H1 (cell line): ENCODE measurements around the gene FAM171A1. TPM values are rescaled to one million over a fixed set of nuclear protein-coding genes. Genes with fewer than 3 reads are reported as not detected.

ENCODE experiments used
- CTCF ChIA-PET: fragments of 300-600 bp; sonication (Branson Sonifier 250); formaldehyde crosslinking; loops from one replicate; lab custom pipeline; 2021; ENCODE audit not compliant: partially characterized antibody; lab: Charles Lee
- POLR2A ChIA-PET: fragments of 300-600 bp; sonication (Branson Sonifier 250); formaldehyde crosslinking; loops from one replicate; lab custom pipeline; 2021; ENCODE audit warnings: inconsistent platforms; ENCODE audit not compliant: partially characterized antibody; lab: Charles Lee
- DNase-seq, 2 experiments: peaks; one replicate each; pipeline versions ENCODE4 v3.0.0 to v3.0.0-alpha.2; 2010 to 2022; ENCODE audit warnings: low spot score in 2 of 2, low read depth in 1 of 2, mixed read lengths in 1 of 2
- FAIRE-seq: peaks from 2 replicates; lab custom pipeline; 2011; peaks lifted over from hg19 to GRCh38; lab: Jason Lieb, UNC
- H2AFZ ChIP-seq: 2 replicates; pipeline ENCODE4 v1.8.1; 2012; ENCODE audit warnings: low read length, inconsistent platforms
- H2AK5ac ChIP-seq: 2 replicates; pipeline ENCODE4 v1.6.1; 2013; ENCODE audit warnings: low read depth, low read length
- H2BK120ac ChIP-seq: replicated peaks from 2 replicates; pipeline ENCODE3; 2013; ENCODE audit warnings: low read depth, low read length, inconsistent platforms
- H2BK12ac ChIP-seq: 2 replicates; pipeline ENCODE4 v1.6.1; 2013; ENCODE audit warnings: low read depth, low read length
- H2BK15ac ChIP-seq: 2 replicates; pipeline ENCODE4 v1.6.1; 2013; ENCODE audit warnings: low read length
- H2BK20ac ChIP-seq: 2 replicates; pipeline ENCODE4 v1.6.1; 2013; ENCODE audit warnings: low read length
- H2BK5ac ChIP-seq: 2 replicates; pipeline ENCODE4 v1.6.1; 2013; ENCODE audit warnings: low read depth, low read length
- H3K14ac ChIP-seq: 2 replicates; pipeline ENCODE4 v1.6.1; 2013; ENCODE audit warnings: inconsistent platforms; ENCODE audit not compliant: insufficient read length
- H3K18ac ChIP-seq: 2 replicates; pipeline ENCODE4 v1.6.1; 2013; ENCODE audit warnings: low read length; ENCODE audit errors: extremely low read depth
- H3K23ac ChIP-seq: 2 replicates; pipeline ENCODE4 v1.6.1; 2013; ENCODE audit warnings: inconsistent platforms; ENCODE audit not compliant: insufficient read length
- H3K23me2 ChIP-seq: 2 replicates; pipeline ENCODE4 v1.6.1; 2013; ENCODE audit warnings: low read depth, low read length
- H3K27ac ChIP-seq: 2 replicates; pipeline ENCODE4 v1.6.1; 2011; ENCODE audit warnings: low read depth, low read length, inconsistent platforms
- H3K27me3 ChIP-seq, 4 experiments: replicated peaks in 1 of 4; 1 replicate in 1 of 4; 2 replicates in 3 of 4; pipeline versions ENCODE4 v1.6.1 to v1.8.1; 2011 to 2013; ENCODE audit warnings: low read length in 3 of 4, mild to moderate bottlenecking in 3 of 4, inconsistent platforms in 2 of 4, mixed read lengths in 2 of 4, moderate library complexity in 1 of 4; ENCODE audit not compliant: control insufficient read depth in 3 of 4, insufficient read depth in 3 of 4; ENCODE audit errors: extremely low read depth in 1 of 4
- H3K36me3 ChIP-seq, 4 experiments: 2 replicates each; pipeline versions ENCODE4 v1.6.1 to v1.8.1; 2011 to 2013; ENCODE audit warnings: mild to moderate bottlenecking in 4 of 4, low read length in 3 of 4, moderate library complexity in 2 of 4, control low read depth in 1 of 4, inconsistent platforms in 1 of 4; ENCODE audit not compliant: insufficient read depth in 4 of 4, control insufficient read depth in 2 of 4
- H3K4ac ChIP-seq: replicated peaks from 2 replicates; pipeline ENCODE3; 2013; ENCODE audit warnings: low read length, low read depth, mixed read lengths, inconsistent platforms; ENCODE audit not compliant: insufficient read length
- H3K4me1 ChIP-seq, 4 experiments: replicated peaks in 1 of 4; 1 replicate in 1 of 4; 2 replicates in 3 of 4; pipeline versions ENCODE4 v1.6.1 to v1.8.1; 2011 to 2013; ENCODE audit warnings: low read length in 3 of 4, inconsistent platforms in 2 of 4, mixed read lengths in 1 of 4; ENCODE audit not compliant: insufficient read depth in 4 of 4, control insufficient read depth in 3 of 4
- H3K4me2 ChIP-seq, 2 experiments: 2 replicates each; pipeline versions ENCODE4 v1.6.1 to v1.8.1; 2011 to 2013; ENCODE audit warnings: low read depth in 2 of 2, low read length in 2 of 2, control low read depth in 1 of 2, inconsistent platforms in 1 of 2, mild to moderate bottlenecking in 1 of 2; ENCODE audit not compliant: insufficient read depth in 1 of 2
- H3K4me3 ChIP-seq, 4 experiments: fragments of 200-600, 300-600 bp in 1 of 4; sonication (generic), shearing (Covaris generic), sonication (Bioruptor Twin) in 1 of 4; 2 replicates each; pipeline versions ENCODE4 v1.5.1 to v1.8.1; 2011 to 2016; ENCODE audit warnings: low read length in 4 of 4, low read depth in 3 of 4, control low read depth in 2 of 4, inconsistent platforms in 2 of 4, mild to moderate bottlenecking in 2 of 4, mixed read lengths in 1 of 4, moderate library complexity in 1 of 4; ENCODE audit not compliant: insufficient read depth in 2 of 4; ENCODE audit errors: extremely low read depth in 1 of 4
- H3K56ac ChIP-seq: replicated peaks from 2 replicates; pipeline ENCODE3; 2013; ENCODE audit warnings: low read depth, mild to moderate bottlenecking, mixed read lengths, low read length, inconsistent platforms; ENCODE audit not compliant: insufficient read length
- H3K79me1 ChIP-seq: 2 replicates; pipeline ENCODE4 v1.6.1; 2013; ENCODE audit warnings: low read depth, low read length, control low read depth
- H3K79me2 ChIP-seq, 2 experiments: 2 replicates each; pipeline versions ENCODE4 v1.6.1 to v1.8.1; 2012 to 2013; ENCODE audit warnings: low read length in 2 of 2, mild to moderate bottlenecking in 2 of 2, inconsistent platforms in 1 of 2; ENCODE audit not compliant: insufficient read depth in 2 of 2, control insufficient read depth in 1 of 2
- H3K9ac ChIP-seq, 4 experiments: replicated peaks in 1 of 4; 1 replicate in 1 of 4; 2 replicates in 3 of 4; pipeline versions ENCODE4 v1.6.1 to v1.8.1; 2011 to 2013; ENCODE audit warnings: low read depth in 3 of 4, low read length in 3 of 4, control low read depth in 2 of 4, mild to moderate bottlenecking in 2 of 4, moderate library complexity in 2 of 4, inconsistent platforms in 1 of 4; ENCODE audit errors: extremely low read depth in 1 of 4
- H3K9me3 ChIP-seq, 2 experiments: 2 replicates each; pipeline versions ENCODE4 v1.6.1 to v1.8.1; 2012 to 2013; ENCODE audit warnings: mild to moderate bottlenecking in 2 of 2, moderate library complexity in 2 of 2, control low read depth in 1 of 2, inconsistent platforms in 1 of 2, low read depth in 1 of 2, low read length in 1 of 2, mixed read lengths in 1 of 2; ENCODE audit not compliant: insufficient read depth in 2 of 2
- H4K20me1 ChIP-seq, 2 experiments: replicated peaks in 1 of 2; 2 replicates each; pipeline versions ENCODE3 to v1.8.1; 2011 to 2013; ENCODE audit warnings: inconsistent platforms in 2 of 2, low read length in 2 of 2, mild to moderate bottlenecking in 1 of 2; ENCODE audit not compliant: insufficient read depth in 2 of 2, control insufficient read depth in 1 of 2
- H4K5ac ChIP-seq: 2 replicates; pipeline ENCODE4 v1.6.1; 2013; ENCODE audit warnings: low read length, low read depth, mixed read lengths, inconsistent platforms; ENCODE audit not compliant: insufficient read length
- H4K8ac ChIP-seq: 2 replicates; pipeline ENCODE4 v1.8.0; 2013; ENCODE audit warnings: mild to moderate bottlenecking, moderate library complexity, low read length, inconsistent platforms; ENCODE audit not compliant: insufficient read depth; ENCODE audit errors: extremely low read depth
- H4K91ac ChIP-seq: replicated peaks from 2 replicates; pipeline ENCODE3; 2013; ENCODE audit warnings: low read length, mixed read lengths, inconsistent platforms; ENCODE audit not compliant: insufficient read length
- FOSL1 ChIP-seq: IDR thresholded peaks from 2 replicates; pipeline ENCODE4 v1.6.1; 2011; ENCODE audit warnings: mild to moderate bottlenecking, low read depth, low read length, moderate library complexity; ENCODE audit not compliant: insufficient read depth
- HDAC2 ChIP-seq, 2 experiments: fragments of 300-600 bp in 1 of 2; sonication (generic) in 1 of 2; IDR thresholded peaks; 2 replicates each; pipeline ENCODE4 v1.6.1; 2011 to 2012; ENCODE audit warnings: low read depth in 2 of 2, low read length in 2 of 2, mild to moderate bottlenecking in 2 of 2, moderate library complexity in 2 of 2, borderline replicate concordance in 1 of 2, inconsistent platforms in 1 of 2
- MAFK ChIP-seq: IDR thresholded peaks from 2 replicates; pipeline ENCODE4 v1.6.1; 2012; ENCODE audit warnings: low read depth, mild to moderate bottlenecking, improper control_type of control experiment, low read length
- NANOG ChIP-seq: IDR thresholded peaks from 2 replicates; pipeline ENCODE4 v1.6.1; 2011; ENCODE audit warnings: low read length, low read depth, mild to moderate bottlenecking, inconsistent platforms; ENCODE audit not compliant: insufficient read depth, poor library complexity, severe bottlenecking
- RAD21 ChIP-seq, 2 experiments: IDR thresholded peaks in 1 of 2; conservative IDR thresholded peaks in 1 of 2; 2 replicates each; pipeline ENCODE4 v1.6.1; 2011; ENCODE audit warnings: low read depth in 2 of 2, low read length in 2 of 2, improper control_type of control experiment in 1 of 2, inconsistent platforms in 1 of 2, mild to moderate bottlenecking in 1 of 2, moderate library complexity in 1 of 2
- RXRA ChIP-seq: IDR thresholded peaks from 2 replicates; pipeline ENCODE4 v1.6.1; 2011; ENCODE audit warnings: low read depth, mild to moderate bottlenecking, low read length, moderate library complexity; ENCODE audit not compliant: insufficient read depth
- SP4 ChIP-seq: IDR thresholded peaks from 2 replicates; pipeline ENCODE4 v1.6.1; 2012; ENCODE audit warnings: low read length, inconsistent platforms
- TAF7 ChIP-seq: optimal IDR thresholded peaks from 2 replicates; pipeline ENCODE3; 2011; ENCODE audit warnings: low read depth, mild to moderate bottlenecking, inconsistent platforms, low read length, moderate library complexity, borderline replicate concordance
- WGBS, 2 experiments: shearing (Covaris generic) in 1 of 2; methylation state at CpG; one replicate each; pipeline versions ENCODE4 v1.1.6 to v1.1.7; 2013 to 2015; ENCODE audit warnings: low lambda C conversion rate in 2 of 2, mixed read lengths in 2 of 2, inconsistent platforms in 1 of 2, low coverage in 1 of 2, missing lambda C conversion rate in 1 of 2; ENCODE audit not compliant: insufficient replicate concordance in 2 of 2, insufficient coverage in 1 of 2, insufficient read length in 1 of 2; ENCODE audit errors: extremely low coverage in 1 of 2, missing lambda C conversion rate in 1 of 2; 5-methylcytosine and 5-hydroxymethylcytosine counted together
- polyA plus RNA-seq, 7 experiments: library from polyadenylated mRNA; depleted of rRNA in 3 of 7; stranded (reverse) in 5 of 7; unstranded in 2 of 7; fragments of >200 nt in 5 of 7; fragments of 200-250 nt in 2 of 7; gene quantifications; 1 replicate in 5 of 7; 2 replicates in 1 of 7; 4 replicates in 1 of 7; pipeline versions ENCODE4 v1.2.1 to v1.2.3, GENCODE V29; 2011 to 2013; ENCODE audit warnings: missing spikeins in 2 of 7, mixed read lengths in 2 of 7
- total RNA-seq: library from RNA; stranded (reverse); fragmentation: NEBNext Ultra II Directional; extraction: Animal tissue kit (Norgen Biotek cat#: 25700); gene quantifications from 2 replicates; pipeline ENCODE4 v1.2.1, GENCODE V29; 2021

Gene FAM171A1
- total and polyA plus RNA-seq, 2 of the 8 experiments (the other 6 are each of a cell fraction or from before 2014, with no cell fraction given) = 26.6 to 42.1 TPM

DNA sequence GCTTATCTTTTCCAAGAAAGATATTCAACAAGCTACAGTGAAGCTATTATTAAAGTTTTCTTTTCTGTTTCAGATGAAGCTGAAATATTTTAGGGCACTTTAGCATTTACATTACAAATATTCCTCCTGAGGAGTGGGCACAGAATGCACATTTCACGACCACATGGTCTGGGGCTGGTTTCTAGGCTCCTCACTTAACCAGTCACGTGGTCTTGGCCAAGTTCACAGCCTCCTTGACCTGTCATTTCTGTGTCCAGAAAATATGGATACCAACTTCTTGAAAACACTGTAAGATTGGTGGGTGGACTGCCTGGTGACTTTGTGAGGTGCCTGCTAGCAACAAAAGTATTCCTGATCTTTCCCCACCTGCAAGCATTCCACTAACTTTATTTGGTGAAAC, 70.9 kb downstream of the FAM171A1 start:
- Histone ChIP-seq H3K27ac (no peak overlapping the region), H3K56ac (no peak overlapping the region), H3K27me3 (no peaks in the 10 kb centered on the region), H3K23ac (no peak overlapping the region), H4K20me1 (no peaks in the 10 kb centered on the region), H2AK5ac (no peak overlapping the region), H2BK20ac (no peak overlapping the region), H4K5ac (no peak overlapping the region), H3K79me2 (no peaks in the 10 kb centered on the region), H3K4me1 (no peaks in the 10 kb centered on the region), H3K4me3 (no peak overlapping the region), H3K4ac (no peak overlapping the region), H4K8ac (no peak overlapping the region), H3K9ac (no peak overlapping the region), H2BK120ac (no peak overlapping the region), H3K36me3 (no peaks in the 10 kb centered on the region), H2BK5ac (no peak overlapping the region), H3K18ac (no peak overlapping the region), H3K79me1 (no peaks in the 10 kb centered on the region), H3K23me2 (no peaks in the 10 kb centered on the region), H3K14ac (no peak overlapping the region), H2AFZ (no peak overlapping the region), H4K91ac (no peak overlapping the region), H2BK15ac (no peak overlapping the region), H3K9me3 (no peaks in the 10 kb centered on the region), H2BK12ac (no peak overlapping the region), H3K4me2 (no peak overlapping the region)
- TF ChIP-seq FOSL1 (no peak), HDAC2 (IDR thresholded peaks at IDR 0.05; ENCODE audit: borderline replicate concordance in 1 of 2, low read depth in 2 of 2, low read length in 2 of 2) (no peak), MAFK (no peak), NANOG (no peak), RAD21 (IDR thresholded peaks at IDR 0.05 in 1 of 2, conservative IDR thresholded peaks at IDR 0.05 in 1 of 2; ENCODE audit: low read depth in 2 of 2, low read length in 2 of 2) (no peak), SP4 (no peak), TAF7 (no peak), RXRA (no peak)
- CTCF ChIA-PET = interaction anchor here (0.7 to 4.0 kb wide), 7 partner anchors 9 to 89 kb away, joined by 3 to 23 read pairs (median 6); no protein-coding TSS in a partner anchor
- no peak for FAIRE-seq
- WGBS, 2 experiments = 76% methylated on average over 2 of the region's 2 CpGs; no CpG with 5 or more reads in 1 of the 2 experiments
- POLR2A ChIA-PET = no interaction called here
- DNase-seq = no peak
